Measurements from ENCODE around the gene FAHD2B.
"Not testable (repeated sequence)": the region's sequence is repeated elsewhere in the genome, so short reads cannot be mapped to it uniquely, and the experiment has no call there.

FAHD2B gene, protein sequence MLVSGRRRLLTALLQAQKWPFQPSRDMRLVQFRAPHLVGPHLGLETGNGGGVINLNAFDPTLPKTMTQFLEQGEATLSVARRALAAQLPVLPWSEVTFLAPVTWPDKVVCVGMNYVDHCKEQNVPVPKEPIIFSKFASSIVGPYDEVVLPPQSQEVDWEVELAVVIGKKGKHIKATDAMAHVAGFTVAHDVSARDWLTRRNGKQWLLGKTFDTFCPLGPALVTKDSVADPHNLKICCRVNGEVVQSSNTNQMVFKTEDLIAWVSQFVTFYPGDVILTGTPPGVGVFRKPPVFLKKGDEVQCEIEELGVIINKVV

DNA sequence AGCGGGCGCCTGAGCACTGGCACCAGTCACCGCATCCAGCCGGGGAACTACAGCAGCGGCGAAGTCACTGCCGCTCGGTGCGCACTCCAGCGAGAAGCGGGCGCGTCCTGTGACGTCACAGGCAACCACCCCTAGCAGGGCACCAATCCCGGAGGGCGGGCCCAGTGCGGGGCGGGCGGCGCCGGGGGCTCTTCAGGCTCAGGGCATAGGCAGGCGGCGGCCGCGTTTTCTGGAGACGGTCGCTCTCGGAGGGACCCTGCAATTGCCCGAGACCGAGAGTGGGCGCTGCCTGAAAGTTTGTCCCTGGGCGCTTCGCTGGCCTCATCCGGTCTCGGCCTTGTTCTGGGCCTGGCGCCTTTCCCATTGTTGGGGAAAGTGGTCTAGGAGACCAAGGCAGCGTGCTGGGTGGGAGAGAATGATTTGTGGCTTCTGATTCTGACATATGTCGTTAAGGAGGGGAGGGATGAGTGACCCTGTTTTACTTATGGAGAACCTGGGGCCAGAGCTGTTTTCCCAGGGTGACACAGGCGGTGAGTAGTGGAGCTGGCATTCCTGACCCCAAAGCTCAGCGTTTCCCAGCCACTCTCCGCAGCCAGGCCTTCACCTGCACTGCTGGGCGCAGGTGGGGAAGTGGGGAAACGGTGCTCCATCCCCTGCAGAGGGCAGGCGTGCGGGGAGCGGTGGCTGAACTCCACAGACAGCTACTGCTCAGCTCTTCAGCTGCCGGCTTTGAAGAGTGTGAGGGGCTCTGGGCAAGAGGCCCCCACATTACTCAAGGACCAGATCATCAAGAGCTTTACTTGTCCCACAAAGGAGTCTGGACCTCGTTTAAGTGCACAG lies at the start of gene FAHD2B:
TSS of gene FAHD2B (minus strand) at position 111 of the 840 bp plus-strand sequence. CDS start 3,176 bp downstream, outside the sequence.
- DNase-seq, result peak; percentile 35

DNA sequence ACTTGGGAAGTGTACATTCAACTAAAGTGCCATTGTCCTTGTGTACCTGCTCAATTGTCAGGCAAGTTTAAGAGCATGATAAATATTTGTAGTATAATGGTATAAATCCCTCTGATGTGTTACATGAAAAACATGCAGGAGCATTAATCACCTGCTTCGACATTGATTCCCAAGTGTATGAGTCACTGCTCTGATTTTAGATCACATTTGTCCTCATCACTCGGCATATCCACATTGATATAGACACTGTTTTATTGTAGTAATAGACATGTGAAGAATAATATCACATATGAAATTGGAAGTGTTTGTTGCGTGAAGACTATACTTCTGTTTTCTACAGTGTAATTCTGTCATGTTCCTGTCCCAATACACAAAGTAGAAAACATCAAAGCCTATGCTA lies 49.3 kb upstream of the FAHD2B start:
- DNase-seq, result not testable (repeated sequence)

DNA sequence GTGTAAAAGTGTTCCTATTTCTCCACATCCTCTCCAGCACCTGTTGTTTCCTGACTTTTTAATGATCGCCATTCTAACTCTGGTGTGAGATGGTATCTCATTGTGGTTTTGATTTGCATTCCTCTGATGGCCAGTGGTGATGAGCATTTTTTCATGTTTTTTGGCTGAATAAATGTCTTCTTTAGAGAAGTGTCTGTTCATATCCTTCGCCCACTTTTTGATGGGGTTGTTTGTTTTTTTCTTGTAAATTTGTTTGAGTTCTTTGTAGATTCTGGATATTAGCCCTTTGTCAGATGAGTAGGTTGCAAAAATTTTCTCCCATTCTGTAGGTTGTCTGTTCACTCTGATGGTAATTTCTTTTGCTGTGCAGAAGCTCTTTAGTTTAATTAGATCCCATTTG lies 34.4 kb upstream of the FAHD2B start:
- not testable (repeated sequence) for DNase-seq

DNA sequence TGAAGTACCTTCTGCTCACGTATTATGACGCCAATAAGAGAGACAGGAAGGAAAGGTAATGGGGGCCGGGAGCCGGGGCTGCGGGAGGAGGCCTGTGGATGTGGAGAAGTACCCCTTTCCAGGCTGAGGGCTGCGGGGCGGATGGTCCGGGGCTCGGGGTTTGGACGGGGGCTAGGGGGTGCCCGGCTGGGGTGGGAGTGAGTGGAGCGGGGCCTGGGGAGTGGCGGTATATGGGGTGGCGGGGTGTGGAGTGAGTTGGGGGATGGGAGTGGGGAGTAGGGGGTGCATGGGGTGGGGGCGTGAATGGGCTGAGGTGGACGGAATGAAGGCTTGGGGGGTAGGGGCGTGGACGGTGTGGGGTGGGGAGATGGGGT lies 19.2 kb upstream of the FAHD2B start:
- not testable (repeated sequence) for DNase-seq

DNA sequence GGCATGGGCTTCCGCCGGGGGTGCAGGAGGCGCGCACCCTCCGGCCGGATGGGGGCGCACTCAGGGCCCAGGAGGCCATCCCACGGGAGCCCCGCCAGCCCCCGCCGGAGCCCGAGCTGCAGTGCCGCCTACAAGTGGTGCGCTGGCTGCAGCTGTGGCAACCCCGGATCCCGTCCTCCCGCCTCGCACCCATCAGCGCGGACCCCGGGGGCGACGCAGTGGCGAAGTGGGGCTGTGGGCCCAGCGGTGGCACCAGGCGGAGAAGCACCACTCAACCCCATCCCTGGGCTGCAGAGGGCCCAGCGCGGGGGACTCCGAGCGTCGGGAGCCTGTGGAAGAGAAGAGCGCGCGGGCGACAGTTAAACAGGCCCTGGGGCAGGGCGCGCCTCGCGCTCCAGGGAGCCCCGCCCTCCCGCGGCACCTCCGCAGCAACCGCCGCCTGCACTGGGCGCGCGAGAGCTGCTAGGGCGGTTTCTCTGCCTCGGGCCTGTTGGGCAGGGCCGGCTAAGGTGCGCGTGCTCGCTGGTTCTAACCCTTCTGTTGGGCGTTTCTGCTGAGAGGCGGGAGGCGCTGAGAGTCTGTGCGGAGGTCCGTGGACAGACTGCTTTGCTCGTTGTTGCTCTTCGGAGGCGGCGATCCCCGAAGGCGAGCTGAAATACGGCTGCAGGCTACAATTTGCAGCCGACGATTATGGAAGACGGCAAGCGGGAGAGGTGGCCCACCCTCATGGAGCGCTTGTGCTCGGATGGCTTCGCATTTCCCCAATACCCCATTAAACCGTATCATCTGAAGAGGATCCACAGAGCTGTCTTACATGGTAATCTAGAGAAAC lies 18.6 kb upstream of the FAHD2B start, which contains the start of gene ANKRD36:
TSS of gene ANKRD36 (plus strand) at position 104 of the 832 bp plus-strand sequence. CDS start at position 691, 587 bp downstream.
- not testable (repeated sequence) for DNase-seq

DNA sequence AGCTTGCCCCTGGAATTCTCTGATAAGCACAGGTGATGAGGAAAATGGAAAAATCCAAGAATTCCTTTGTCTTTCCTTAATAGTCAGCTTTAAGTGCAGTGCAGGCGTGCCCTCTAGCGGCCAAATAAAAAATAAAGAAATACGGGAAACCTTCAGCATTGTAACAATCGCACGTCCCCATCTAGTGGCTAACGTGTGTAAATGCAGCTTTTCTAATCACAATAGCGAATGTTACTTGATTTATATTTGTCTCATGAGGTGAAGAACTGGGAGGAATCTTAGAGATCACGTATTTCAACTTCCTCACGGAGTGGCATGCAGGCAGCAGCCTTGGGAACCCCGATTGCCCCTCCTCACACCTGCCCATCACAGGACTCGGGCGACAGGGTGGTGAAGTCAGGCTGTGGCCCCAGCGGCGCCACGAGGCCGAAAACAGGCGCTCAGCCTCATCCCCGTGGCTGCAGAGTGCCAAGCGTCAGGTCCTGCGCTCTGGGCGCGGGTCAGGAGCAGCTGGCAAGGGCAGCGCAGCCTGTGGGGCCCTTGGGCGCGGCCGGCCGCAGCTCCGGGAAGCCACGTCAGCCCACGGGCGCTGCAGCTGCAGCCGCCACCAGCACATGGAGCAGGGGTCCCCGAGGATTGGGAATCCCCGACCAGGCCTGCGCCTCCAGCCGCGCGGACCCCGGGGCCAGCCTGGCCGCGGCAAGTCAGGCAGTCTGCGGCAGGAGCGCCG lies 17.8 kb upstream of the FAHD2B start:
- DNase-seq, result not testable (repeated sequence)

DNA sequence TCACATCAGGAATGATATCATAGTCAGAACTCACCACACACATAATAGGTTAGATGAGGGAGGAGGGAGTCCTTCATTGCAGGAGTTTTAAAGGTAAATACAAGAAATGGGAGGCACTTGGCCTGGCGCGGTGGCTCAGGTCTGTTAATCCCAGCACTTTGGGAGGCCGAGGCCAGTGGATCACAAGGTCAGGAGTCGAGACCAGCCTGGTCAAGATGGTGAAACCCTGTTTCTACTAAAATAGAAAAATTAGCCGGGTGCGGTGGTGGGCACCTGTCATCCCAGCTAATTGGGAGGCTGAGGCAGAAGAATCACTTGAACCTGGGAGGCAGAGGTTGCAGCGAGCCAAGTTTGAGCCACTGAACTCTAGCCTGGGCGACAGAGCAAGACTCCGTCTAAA lies 16.6 kb upstream of the FAHD2B start:
- DNase-seq, result not testable (repeated sequence)

DNA sequence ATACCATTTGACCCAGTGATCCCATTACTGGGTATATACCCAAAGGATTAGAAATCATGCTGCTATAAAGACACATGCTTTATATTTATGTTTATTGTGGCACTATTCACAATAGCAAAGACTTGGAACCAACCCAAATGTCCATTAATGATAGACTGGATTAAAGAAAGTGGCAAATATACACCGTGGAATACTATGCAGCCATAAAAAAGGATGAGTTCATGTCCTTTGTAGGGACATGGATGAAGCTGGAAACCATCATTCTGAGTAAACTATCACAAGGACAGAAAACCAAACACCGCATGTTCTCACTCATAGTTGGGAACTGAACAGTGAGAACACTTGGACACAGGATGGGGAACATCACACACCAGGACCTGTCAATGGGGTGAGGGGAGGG lies 12.2 kb upstream of the FAHD2B start:
- DNase-seq, result not testable (repeated sequence)

DNA sequence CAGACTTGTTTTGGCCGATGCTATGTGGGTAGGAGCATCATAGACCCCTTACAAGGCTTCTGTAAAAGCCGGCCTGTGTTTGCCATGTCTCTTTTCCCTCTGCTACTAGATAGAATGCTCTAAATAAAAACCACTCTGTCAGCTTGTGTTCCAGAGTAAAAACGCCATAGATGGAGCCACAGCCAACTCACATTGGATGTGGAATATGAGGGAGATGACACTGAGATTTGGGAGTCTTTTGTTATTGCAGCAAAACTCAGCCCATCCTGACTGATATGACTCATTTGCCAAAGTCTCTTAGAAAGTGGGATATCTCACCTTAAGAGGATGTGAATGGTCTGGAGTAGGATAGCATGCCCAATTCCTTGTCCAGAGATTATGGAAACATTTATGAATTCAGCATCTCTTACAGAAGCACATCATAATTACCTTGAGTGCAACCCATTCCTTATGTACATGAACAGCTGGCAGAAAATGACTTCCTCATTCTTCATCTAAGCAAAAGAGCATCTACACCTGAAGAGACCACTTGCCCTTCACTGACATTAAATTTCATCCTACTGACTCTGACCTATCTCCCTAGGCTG lies 4.2 kb upstream of the FAHD2B start:
- not testable (repeated sequence) for DNase-seq

DNA sequence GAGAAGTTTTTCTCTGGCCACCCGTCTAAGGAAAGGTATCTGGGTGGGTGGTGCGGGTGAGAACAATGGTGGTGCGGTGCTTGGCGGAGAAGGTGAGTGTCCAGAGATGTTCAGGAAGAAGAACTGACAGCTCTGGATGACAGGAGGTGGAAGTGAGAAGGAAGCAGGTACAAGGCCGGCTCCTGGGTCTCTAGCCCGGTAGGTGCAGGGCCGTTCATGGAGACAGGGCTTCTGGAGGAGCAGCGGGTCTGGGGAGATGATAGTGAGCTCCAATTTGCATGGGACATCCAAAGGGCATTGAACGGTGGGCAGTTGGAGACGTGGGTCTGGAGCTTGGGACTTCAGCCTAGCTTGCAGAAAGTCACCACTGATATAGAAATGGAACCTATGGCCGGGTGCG lies 979 bp upstream of the FAHD2B start:
- no peak for DNase-seq

DNA sequence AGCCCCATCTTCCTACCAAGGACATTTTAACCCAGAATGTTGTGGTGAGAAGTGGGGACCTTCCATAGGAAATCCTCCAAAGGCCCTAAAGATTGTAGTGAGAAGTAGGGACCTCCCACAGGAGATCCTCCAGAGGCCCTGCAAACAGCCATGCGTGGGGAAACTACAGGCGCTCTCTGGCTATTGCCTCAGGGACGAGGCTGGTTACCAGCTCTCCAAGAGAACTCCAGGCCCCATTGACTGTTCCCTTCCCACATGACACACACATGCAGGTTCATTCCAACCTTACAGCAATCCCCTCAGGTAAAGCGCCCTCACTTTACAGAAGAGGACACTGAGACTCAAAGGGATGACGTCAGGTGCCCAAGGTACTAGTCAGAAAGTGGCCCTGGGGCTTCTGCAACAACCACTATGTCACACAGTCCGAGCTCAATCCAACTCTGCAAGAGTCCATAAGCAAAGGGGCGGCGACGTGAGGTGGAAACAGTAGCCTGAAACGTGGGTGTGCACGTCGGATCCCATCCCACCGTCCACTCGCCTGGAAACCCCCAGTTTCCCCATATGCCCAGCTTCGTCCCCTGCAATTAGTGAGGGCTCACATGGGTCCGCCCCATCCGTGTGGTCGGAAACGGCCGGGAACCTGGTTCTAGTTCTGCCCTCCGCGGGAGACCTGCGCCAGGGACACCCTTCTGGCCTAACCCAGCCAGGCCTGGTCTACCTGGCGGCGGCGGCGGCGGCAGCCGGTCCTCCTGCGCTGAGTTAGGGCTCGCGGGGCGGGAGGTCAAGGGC lies 505 bp downstream of the FAHD2B start:
- not testable (repeated sequence) for DNase-seq

DNA sequence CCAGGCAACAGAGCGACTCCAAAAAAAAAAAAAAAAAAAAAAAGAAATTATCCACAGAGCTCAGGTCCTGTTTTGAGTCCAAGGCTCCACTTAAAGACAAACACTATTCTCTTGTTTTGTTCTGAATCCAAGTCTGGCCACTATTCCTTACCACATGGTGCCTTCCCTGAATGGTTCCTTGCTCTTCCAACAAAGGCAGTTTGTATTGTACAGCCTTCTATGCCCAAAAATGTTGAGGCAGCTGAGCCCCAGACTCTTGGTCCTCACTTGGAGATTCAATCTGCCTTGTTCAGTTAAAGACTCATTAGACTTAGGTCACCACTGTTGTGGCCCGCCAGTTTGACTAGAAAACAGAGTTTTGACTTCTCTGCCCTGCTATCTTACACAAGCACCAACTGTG lies 1.7 kb downstream of the FAHD2B start:
- not testable (repeated sequence) for DNase-seq

DNA sequence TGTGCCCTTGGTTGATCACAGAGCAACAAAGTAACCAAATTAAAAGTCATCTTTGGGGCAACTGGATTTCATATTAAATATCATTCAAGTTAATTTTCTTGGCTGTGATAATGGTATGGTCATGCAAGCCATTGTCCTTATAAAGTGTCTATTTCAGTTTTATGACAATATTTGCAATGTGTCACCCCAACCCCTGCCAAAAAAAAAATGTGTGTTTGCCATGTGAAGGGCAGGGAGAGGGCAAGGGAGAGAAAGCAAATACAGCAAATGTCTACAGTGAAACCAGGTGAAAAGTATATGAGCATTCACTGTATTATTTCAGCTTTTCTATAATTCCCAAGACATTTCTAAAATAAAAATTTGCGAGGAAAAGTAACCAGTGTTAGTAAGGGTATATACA lies 6.0 kb downstream of the FAHD2B start:
- DNase-seq, result not testable (repeated sequence)

DNA sequence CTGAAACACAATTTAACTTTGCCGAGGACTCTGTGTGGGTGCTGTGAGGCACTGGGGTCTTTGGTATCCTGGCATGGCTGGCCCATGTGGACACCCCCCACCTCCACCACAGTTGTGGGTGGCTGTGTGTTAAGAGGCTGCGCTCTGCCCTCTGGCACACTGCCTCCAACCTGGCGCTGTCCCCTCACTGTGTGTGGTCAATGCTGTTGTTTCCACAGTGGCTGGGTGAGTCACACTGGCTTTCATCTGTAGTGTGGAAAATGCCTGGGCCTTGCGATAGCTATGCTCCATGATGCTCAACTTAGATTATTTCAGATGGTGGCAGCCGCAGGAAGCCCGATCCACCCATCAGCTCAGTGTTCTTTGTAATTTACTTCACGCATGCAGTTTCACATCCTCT lies 9.6 kb downstream of the FAHD2B start:
- not testable (repeated sequence) for DNase-seq

DNA sequence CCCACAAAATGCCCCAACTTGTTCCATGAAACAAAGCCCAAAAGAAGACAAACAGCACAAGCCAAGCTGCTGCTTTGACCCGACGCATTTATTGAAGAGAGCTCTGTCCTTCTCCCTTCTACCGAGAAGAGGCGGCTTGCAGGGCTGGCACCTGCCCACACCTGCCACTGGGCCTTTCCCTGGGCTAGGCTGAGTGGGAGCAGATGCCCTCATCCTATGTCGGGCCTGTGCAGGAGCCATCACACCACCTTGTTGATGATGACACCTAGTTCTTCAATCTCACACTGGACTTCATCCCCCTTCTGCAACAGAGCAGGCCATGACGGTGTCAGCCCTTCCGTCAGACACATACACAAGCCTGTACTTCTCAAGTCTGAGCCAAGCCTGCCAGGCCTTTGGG lies 11.2 kb downstream of the FAHD2B start:
- not testable (repeated sequence) for DNase-seq

DNA sequence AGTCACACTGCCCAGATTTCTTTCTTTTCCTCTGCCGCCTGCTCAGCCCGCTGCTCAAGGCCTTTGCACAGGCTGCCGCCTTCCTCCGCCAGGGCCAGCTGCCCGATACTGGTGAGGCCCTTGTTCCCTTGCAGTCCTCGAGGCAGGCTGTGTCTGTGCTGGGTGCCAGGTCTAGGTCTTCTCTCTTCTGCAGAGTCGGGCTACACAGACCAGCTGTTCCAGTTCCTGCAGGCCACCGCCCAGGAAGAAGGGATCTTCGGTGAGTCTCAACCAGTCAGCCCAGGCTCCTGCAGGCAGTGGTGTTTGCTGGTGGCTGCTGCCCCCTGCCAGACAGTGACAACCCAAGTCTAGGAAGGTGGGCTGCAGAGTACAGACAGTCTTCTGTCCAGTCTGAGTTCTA lies 12.5 kb downstream of the FAHD2B start:
- not testable (repeated sequence) for DNase-seq

DNA sequence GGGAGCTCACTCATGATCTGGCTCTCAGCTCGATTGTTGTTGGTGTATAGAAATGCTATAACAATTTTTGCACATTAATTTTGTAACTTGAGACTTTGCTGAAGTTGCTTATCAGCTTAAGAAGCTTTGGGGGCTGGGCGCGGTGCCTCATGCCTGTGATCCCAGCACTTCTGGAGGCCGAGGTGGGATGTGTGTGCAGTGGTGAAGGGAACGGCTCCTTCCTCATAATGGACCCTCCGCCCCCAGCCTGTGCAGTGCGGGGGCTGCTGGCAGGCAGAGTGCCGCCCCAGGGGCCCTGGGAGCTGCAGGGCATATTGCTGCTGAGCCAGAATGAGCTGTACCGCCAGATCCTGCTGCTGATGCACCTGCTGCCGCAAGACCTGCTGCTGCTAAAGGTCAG lies 13.8 kb downstream of the FAHD2B start:
- not testable (repeated sequence) for DNase-seq

DNA sequence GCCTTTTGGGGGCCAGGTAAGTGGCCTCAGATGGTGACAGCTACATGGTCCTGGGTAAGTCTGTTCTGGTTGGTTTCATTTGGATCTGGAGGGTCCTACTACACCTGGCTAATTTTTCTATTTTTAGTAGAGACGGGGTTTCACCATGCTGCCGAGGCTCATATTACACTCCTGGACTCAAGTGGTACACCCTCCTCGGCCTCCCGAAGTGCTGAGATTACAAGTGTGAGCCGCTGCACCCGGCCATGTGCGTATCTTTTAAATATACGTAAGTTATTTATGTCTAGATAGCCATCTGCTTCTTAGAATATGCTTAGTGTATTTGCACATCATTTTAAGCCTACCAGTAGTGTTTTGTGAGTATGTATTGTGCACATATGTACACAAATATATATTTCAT lies 17.5 kb downstream of the FAHD2B start:
- peak; percentile 42 for DNase-seq

DNA sequence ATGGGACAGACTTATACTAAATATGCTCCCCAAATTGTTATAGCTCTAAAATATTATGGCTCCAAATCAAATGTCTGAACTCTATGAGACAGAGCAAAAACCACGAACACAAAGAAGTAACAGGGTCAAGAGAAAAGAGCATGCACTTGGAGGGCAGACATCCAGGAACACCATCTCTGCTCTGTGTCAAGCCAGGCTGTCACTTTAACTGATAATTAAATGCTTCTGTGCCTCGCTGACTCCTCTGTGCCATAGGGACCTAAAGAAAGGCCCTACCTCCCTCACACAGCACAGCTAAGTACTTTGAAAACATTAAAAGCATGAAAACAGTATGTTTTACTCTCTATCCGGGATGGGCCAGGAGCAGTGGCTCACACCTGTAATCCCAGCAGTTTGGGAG lies 23.8 kb downstream of the FAHD2B start:
- DNase-seq, result not testable (repeated sequence)

DNA sequence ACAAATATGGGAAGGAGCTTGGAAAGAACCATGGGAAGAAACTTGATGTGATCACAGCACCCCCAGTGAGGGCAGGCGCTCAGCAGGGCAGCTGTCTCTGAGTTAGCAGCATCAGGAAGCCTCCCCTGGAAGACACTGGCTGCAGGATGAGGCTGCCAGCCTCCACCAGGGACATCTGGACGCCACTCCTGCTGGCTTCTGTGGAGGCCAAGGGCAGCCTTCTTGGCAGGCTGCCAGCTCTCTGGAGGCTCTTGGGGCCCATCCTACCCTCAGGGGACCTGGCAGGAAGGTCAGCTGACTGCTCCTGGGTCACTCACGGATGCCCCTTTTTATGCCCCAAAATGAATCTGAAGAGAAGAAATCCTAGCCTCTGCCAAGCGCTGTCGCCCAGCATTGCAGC lies 26.0 kb downstream of the FAHD2B start:
- not testable (repeated sequence) for DNase-seq

DNA sequence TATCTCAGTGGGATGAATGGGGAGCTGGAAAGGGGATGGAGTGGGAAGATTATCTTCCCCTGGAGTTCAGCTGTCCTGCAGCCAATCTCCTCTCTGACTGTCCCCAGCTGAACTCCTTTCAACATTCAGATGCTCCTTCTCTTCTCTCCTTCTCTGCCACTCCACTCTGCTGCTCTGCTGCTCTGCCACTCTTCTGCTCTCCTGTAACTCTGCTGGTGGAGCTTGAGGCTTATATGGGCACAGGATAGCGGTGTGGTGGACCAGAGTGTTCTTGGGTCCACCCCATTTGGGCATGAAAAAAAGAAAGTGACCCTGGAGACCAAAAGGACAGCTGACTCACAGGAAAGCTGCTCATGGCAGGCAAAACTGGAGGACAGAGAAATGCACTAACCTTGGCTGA lies 26.6 kb downstream of the FAHD2B start:
- DNase-seq, result no peak

Data from DMS79 treated with DMSO at 0.1 percent for 48 hours (cell line).